Activated CD4-positive, alpha-beta T cell treated with anti-CD3 and anti-CD28 coated beads, Interleukin-2, amount 10 ng/mL, durations not matched to agents 24 days and 14 days (primary cell): ENCODE measurements around the gene CHCHD5. TPM values are rescaled to one million over a fixed set of nuclear protein-coding genes. Genes with fewer than 3 reads are reported as not detected.

Experiments used
- DNase-seq: peaks from one replicate; pipeline ENCODE4 v3.0.0; 2022
- H3K27ac Mint-ChIP-seq: one replicate; pipeline ENCODE4 v1.8.0; 2022; ENCODE audit warnings: mild to moderate bottlenecking, mixed read lengths
- H3K27me3 Mint-ChIP-seq: one replicate; pipeline ENCODE4 v1.8.0; 2022; ENCODE audit warnings: mixed read lengths
- H3K36me3 Mint-ChIP-seq: one replicate; pipeline ENCODE4 v1.8.0; 2022; ENCODE audit warnings: low read depth, mild to moderate bottlenecking, mixed read lengths
- H3K4me1 Mint-ChIP-seq: one replicate; pipeline ENCODE4 v1.8.0; 2021; ENCODE audit warnings: mixed read lengths
- H3K4me3 Mint-ChIP-seq: one replicate; pipeline ENCODE4 v1.8.0; 2022; ENCODE audit warnings: mild to moderate bottlenecking, moderate library complexity, mixed read lengths
- H3K9me3 Mint-ChIP-seq: one replicate; pipeline ENCODE4 v1.8.0; 2021; ENCODE audit warnings: mixed read lengths
- intact Hi-C: fragments of 100-400 bp; cut with micrococcal nuclease; formaldehyde crosslinking; loops from one replicate; pipeline ENCODE4 v1.15.1; 2023
- total RNA-seq: library from RNA; stranded (reverse); gene quantifications from 2 replicates; pipeline ENCODE4 v1.2.3, GENCODE V29; 2022

CHCHD5 gene
- total RNA-seq, 1 donor from 2014 or later = 36.4 TPM

- H3K36me3 Mint-ChIP-seq = peaks cover 85% of the 10 kb centered on the region
- no peak overlapping the region for H3K27ac Mint-ChIP-seq
- no peaks in the 10 kb centered on the region for H3K27me3 Mint-ChIP-seq
- no peak for DNase-seq
- H3K9me3 Mint-ChIP-seq = no peaks in the 10 kb centered on the region
- H3K4me3 Mint-ChIP-seq = no peak overlapping the region
- peaks cover 2% of the 10 kb centered on the region for H3K4me1 Mint-ChIP-seq
- intact Hi-C loops = no loop called here
These were observed 12.4 kb upstream of the CHCHD5 start for GRCh38 chr2:112572005-112572404.

- no peak for DNase-seq
- H3K27me3 Mint-ChIP-seq = no peaks in the 10 kb centered on the region
- no peaks in the 10 kb centered on the region for H3K9me3 Mint-ChIP-seq
- intact Hi-C loops = no loop called here
- H3K4me1 Mint-ChIP-seq = peaks cover 11% of the 10 kb centered on the region
- H3K36me3 Mint-ChIP-seq = peaks cover 45% of the 10 kb centered on the region
- no peak overlapping the region for H3K27ac Mint-ChIP-seq
- no peak overlapping the region for H3K4me3 Mint-ChIP-seq
These were observed 6.7 kb upstream of the CHCHD5 start for GRCh38 chr2:112577756-112578155.

- no peak overlapping the region for H3K4me3 Mint-ChIP-seq
- H3K27me3 Mint-ChIP-seq = no peaks in the 10 kb centered on the region
- DNase-seq = no peak
- no peak overlapping the region for H3K27ac Mint-ChIP-seq
- no peaks in the 10 kb centered on the region for H3K9me3 Mint-ChIP-seq
- intact Hi-C loops = no loop called here
- H3K4me1 Mint-ChIP-seq = peaks cover 19% of the 10 kb centered on the region
- H3K36me3 Mint-ChIP-seq = peaks cover 34% of the 10 kb centered on the region
These were observed 5.2 kb upstream of the CHCHD5 start for GRCh38 chr2:112579241-112579640.

- Mint-ChIP-seq H3K27ac (no peak overlapping the region), H3K9me3 (no peaks in the 10 kb centered on the region), H3K36me3 (peaks cover 27% of the 10 kb centered on the region), H3K27me3 (no peaks in the 10 kb centered on the region), H3K4me3 (no peak overlapping the region), H3K4me1 (peaks cover 25% of the 10 kb centered on the region)
- DNase-seq = no peak
- intact Hi-C loops = loop anchor here (10.0 kb wide), 1 partner anchor 395 kb away; no protein-coding TSS in a partner anchor
These were observed 4.3 kb upstream of the CHCHD5 start for GRCh38 chr2:112580084-112580483.

- Mint-ChIP-seq H3K4me1 (peaks cover 35% of the 10 kb centered on the region), H3K9me3 (no peaks in the 10 kb centered on the region), H3K4me3 (no peak overlapping the region), H3K27ac (peak overlapping the region; percentile 74), H3K27me3 (no peaks in the 10 kb centered on the region), H3K36me3 (peaks cover 20% of the 10 kb centered on the region)
- peak; percentile 81 for DNase-seq
- intact Hi-C loops = loop anchor here (10.0 kb wide), 1 partner anchor 398 kb away; no protein-coding TSS in a partner anchor
These were observed 2.1 kb upstream of the CHCHD5 start for GRCh38 chr2:112582314-112582746.

- H3K27ac Mint-ChIP-seq = peak overlapping the region; percentile 99
- H3K36me3 Mint-ChIP-seq = peaks cover 20% of the 10 kb centered on the region
These were observed 794 bp upstream of the CHCHD5 start for GRCh38 chr2:112583497-112584133.

GRCh38 chr2:112584891-112585250 is 462 bp downstream of the CHCHD5 start:
- no peaks in the 10 kb centered on the region for H3K9me3 Mint-ChIP-seq
- peaks cover 17% of the 10 kb centered on the region for H3K36me3 Mint-ChIP-seq
- intact Hi-C loops = loop anchor here (1.0 to 10.0 kb wide), 7 partner anchors 41 to 400 kb away; partner anchors contain the start of genes POLR1B, SLC20A1 and ZC3H8
- peak overlapping the region; percentile 99 for H3K27ac Mint-ChIP-seq
- no peak for DNase-seq
- H3K27me3 Mint-ChIP-seq = no peaks in the 10 kb centered on the region
- peaks cover 31% of the 10 kb centered on the region for H3K4me1 Mint-ChIP-seq
- H3K4me3 Mint-ChIP-seq = peak overlapping the region; percentile 93

More at GRCh38 chr2:112583497-112584133, 794 bp upstream of the CHCHD5 start:
- Mint-ChIP-seq H3K4me1 (peaks cover 35% of the 10 kb centered on the region), H3K4me3 (peak overlapping the region; percentile 93), H3K9me3 (no peaks in the 10 kb centered on the region), H3K27me3 (no peaks in the 10 kb centered on the region)
- DNase-seq = peak; percentile 67
- intact Hi-C loops = loop anchor here (1.0 to 10.0 kb wide), 7 partner anchors 41 to 399 kb away; partner anchors contain the start of genes POLR1B, SLC20A1 and ZC3H8

GRCh38 chr2:112585400-112585799 is 991 bp downstream of the CHCHD5 start:
- peaks cover 31% of the 10 kb centered on the region for H3K4me1 Mint-ChIP-seq
- peaks cover 17% of the 10 kb centered on the region for H3K36me3 Mint-ChIP-seq
- H3K9me3 Mint-ChIP-seq = no peaks in the 10 kb centered on the region
- H3K27me3 Mint-ChIP-seq = no peaks in the 10 kb centered on the region
- intact Hi-C loops = loop anchor here (2.0 to 10.0 kb wide), 3 partner anchors 107 to 401 kb away; partner anchors contain the start of gene ZC3H8
- H3K27ac Mint-ChIP-seq = peak overlapping the region; percentile 99
- DNase-seq = no peak
- peak overlapping the region; percentile 93 for H3K4me3 Mint-ChIP-seq

GRCh38 chr2:112585873-112586464 is 1.6 kb downstream of the CHCHD5 start:
- peak overlapping the region; percentile 63 for H3K4me3 Mint-ChIP-seq

GRCh38 chr2:112588611-112589045 is 4.2 kb downstream of the CHCHD5 start:
- intact Hi-C loops = loop anchor here (10.0 kb wide), 1 partner anchor 404 kb away; no protein-coding TSS in a partner anchor
- Mint-ChIP-seq H3K27me3 (no peaks in the 10 kb centered on the region), H3K4me1 (peaks cover 17% of the 10 kb centered on the region), H3K27ac (no peak overlapping the region), H3K9me3 (no peaks in the 10 kb centered on the region), H3K36me3 (peaks cover 22% of the 10 kb centered on the region), H3K4me3 (no peak overlapping the region)
- DNase-seq = no peak

More at GRCh38 chr2:112585873-112586464, 1.6 kb downstream of the CHCHD5 start:
- Mint-ChIP-seq H3K27ac (peak overlapping the region; percentile 99), H3K27me3 (no peaks in the 10 kb centered on the region), H3K36me3 (peaks cover 17% of the 10 kb centered on the region), H3K4me1 (peaks cover 31% of the 10 kb centered on the region), H3K9me3 (no peaks in the 10 kb centered on the region)
- intact Hi-C loops = loop anchor here (2.0 to 10.0 kb wide), 3 partner anchors 107 to 401 kb away; partner anchors contain the start of gene ZC3H8
- no peak for DNase-seq

GRCh38 chr2:112591413-112591812 is 7.0 kb downstream of the CHCHD5 start:
- intact Hi-C loops = no loop called here
- no peaks in the 10 kb centered on the region for H3K27me3 Mint-ChIP-seq
- DNase-seq = no peak
- H3K36me3 Mint-ChIP-seq = peaks cover 23% of the 10 kb centered on the region
- no peaks in the 10 kb centered on the region for H3K9me3 Mint-ChIP-seq
- no peak overlapping the region for H3K4me3 Mint-ChIP-seq
- no peak overlapping the region for H3K27ac Mint-ChIP-seq
- peaks cover 3% of the 10 kb centered on the region for H3K4me1 Mint-ChIP-seq

GRCh38 chr2:112593736-112594135 is 9.3 kb downstream of the CHCHD5 start:
- no peaks in the 10 kb centered on the region for H3K4me1 Mint-ChIP-seq

GRCh38 chr2:112597537-112598322 is 13.3 kb downstream of the CHCHD5 start:
- H3K27ac Mint-ChIP-seq = no peak overlapping the region
- no peak for DNase-seq
- no peaks in the 10 kb centered on the region for H3K27me3 Mint-ChIP-seq
- H3K9me3 Mint-ChIP-seq = no peaks in the 10 kb centered on the region
- peaks cover 12% of the 10 kb centered on the region for H3K36me3 Mint-ChIP-seq
- no peak overlapping the region for H3K4me3 Mint-ChIP-seq
- intact Hi-C loops = no loop called here
- peaks cover 5% of the 10 kb centered on the region for H3K4me1 Mint-ChIP-seq

More at GRCh38 chr2:112593736-112594135, 9.3 kb downstream of the CHCHD5 start:
- intact Hi-C loops = no loop called here
- no peak overlapping the region for H3K27ac Mint-ChIP-seq
- H3K4me3 Mint-ChIP-seq = no peak overlapping the region
- peaks cover 14% of the 10 kb centered on the region for H3K36me3 Mint-ChIP-seq
- no peaks in the 10 kb centered on the region for H3K27me3 Mint-ChIP-seq
- no peak for DNase-seq
- H3K9me3 Mint-ChIP-seq = no peaks in the 10 kb centered on the region
